K562 (cell line): Measurements from ENCODE around the gene SLCO2A1. TPM values are rescaled to one million over a fixed set of nuclear protein-coding genes. Genes with fewer than 3 reads are reported as not detected.

Source experiments
- ATAC-seq: fragments of 200-7000 bp; cut with Tn5 transposase; 3 replicates; pipeline ENCODE4 v1.9.1; 2020; ENCODE audit warnings: moderate library complexity
- BruUV-seq: library from RNA; stranded (reverse); fragments of 400-500 nt; replicated peaks from 2 replicates; lab custom pipeline; 2021; lab: Mats Ljungman, UMichigan
- CTCF ChIA-PET: fragments of 300-600 bp; formaldehyde crosslinking; extraction: SDS; loops from one replicate; lab custom pipeline; 2021; ENCODE audit warnings: low intra/inter-chr PET ratio; lab: Yijun Ruan, JAX
- POLR2A ChIA-PET: fragments of 300-600, 350-650 bp; sonication (Branson Sonifier 250); formaldehyde crosslinking; extraction: SDS; loops from one replicate; lab custom pipeline; 2021; ENCODE audit warnings: antibody characterized with exemption, inconsistent platforms; lab: Yijun Ruan, JAX
- DNase-seq, 4 experiments: peaks; one replicate each; pipeline versions ENCODE4 v3.0.0 to v3.0.0-alpha.2; 2011 to 2018; ENCODE audit warnings: low spot score in 3 of 4, mixed read lengths in 3 of 4; ENCODE audit errors: extremely low read depth in 1 of 4
- FAIRE-seq: peaks from 2 replicates; lab custom pipeline; 2011; peaks lifted over from hg19 to GRCh38; lab: Jason Lieb, UNC
- H2AFZ ChIP-seq: 2 replicates; pipeline ENCODE4 v1.6.0; 2011; ENCODE audit warnings: low read depth, low read length, control low read depth, inconsistent platforms
- H3K27ac ChIP-seq: fragments of 200-600 bp; 3 replicates; pipeline ENCODE4 v1.8.0; 2011; ENCODE audit warnings: low read depth, mild to moderate bottlenecking, control low read depth, inconsistent platforms, low read length, moderate library complexity, mixed read lengths; ENCODE audit errors: extremely low read depth
- H3K27me3 ChIP-seq, 2 experiments: fragments of 300-600 bp in 1 of 2; 2 replicates in 1 of 2; 3 replicates in 1 of 2; pipeline versions ENCODE4 v1.6.0 to v1.8.0; 2011; ENCODE audit warnings: inconsistent platforms in 2 of 2, low read length in 2 of 2, mild to moderate bottlenecking in 1 of 2, mixed read lengths in 1 of 2, moderate library complexity in 1 of 2; ENCODE audit not compliant: control insufficient read depth in 2 of 2, insufficient read depth in 2 of 2
- H3K36me3 ChIP-seq: fragments of 300-600 bp; 3 replicates; pipeline ENCODE4 v1.8.0; 2011; ENCODE audit warnings: mild to moderate bottlenecking, low read length, inconsistent platforms; ENCODE audit not compliant: control insufficient read depth, insufficient read depth
- H3K4me1 ChIP-seq, 2 experiments: fragments of 200-600 bp in 1 of 2; replicated peaks in 1 of 2; 2 replicates in 1 of 2; 3 replicates in 1 of 2; pipeline versions ENCODE4 v1.5.1 to v1.8.0; 2011; ENCODE audit warnings: inconsistent platforms in 2 of 2, low read length in 2 of 2, mild to moderate bottlenecking in 1 of 2, mixed read lengths in 1 of 2, moderate library complexity in 1 of 2; ENCODE audit not compliant: control insufficient read depth in 2 of 2, insufficient read depth in 2 of 2
- H3K4me2 ChIP-seq: 2 replicates; pipeline ENCODE4 v1.6.1; 2011; ENCODE audit warnings: low read length, control low read depth, inconsistent platforms, mixed read lengths; ENCODE audit not compliant: insufficient read depth
- H3K4me3 ChIP-seq: fragments of 200-600 bp; sonication (generic), shearing (Covaris generic); 2 replicates; pipeline ENCODE4 v1.5.1; 2016; ENCODE audit warnings: control low read depth, inconsistent platforms
- H3K79me2 ChIP-seq: fragments of 200-600 bp; 3 replicates; pipeline ENCODE4 v1.8.0; 2011; ENCODE audit warnings: low read length, inconsistent platforms; ENCODE audit not compliant: control insufficient read depth, insufficient read depth
- H3K9ac ChIP-seq, 2 experiments: 2 replicates each; pipeline versions ENCODE4 v1.6.0 to v1.6.1; 2011; ENCODE audit warnings: low read depth in 2 of 2, low read length in 2 of 2, control low read depth in 1 of 2, inconsistent platforms in 1 of 2, mild to moderate bottlenecking in 1 of 2, mixed read lengths in 1 of 2; ENCODE audit not compliant: insufficient read depth in 1 of 2
- H3K9me1 ChIP-seq: one replicate; pipeline ENCODE4 v1.6.0; 2011; ENCODE audit warnings: inconsistent platforms, mild to moderate bottlenecking, low read length, moderate library complexity; ENCODE audit not compliant: control insufficient read depth, insufficient read depth
- H3K9me3 ChIP-seq: replicated peaks from 2 replicates; pipeline ENCODE4 v1.5.1; 2011; ENCODE audit warnings: low read depth, low read length, inconsistent platforms; ENCODE audit not compliant: control insufficient read depth, insufficient read depth
- H4K20me1 ChIP-seq: replicated peaks from 2 replicates; pipeline ENCODE4 v1.6.1; 2011; ENCODE audit warnings: low read length, inconsistent platforms, mixed read lengths; ENCODE audit not compliant: control insufficient read depth, insufficient read depth
- CC2D1A ChIP-seq: fragments of 450-650 bp; IDR thresholded peaks from 2 replicates; pipeline ENCODE4 v1.6.1; 2017; ENCODE audit warnings: mild to moderate bottlenecking
- CREB3L1 ChIP-seq: fragments of 450-650 bp; IDR thresholded peaks from 2 replicates; pipeline ENCODE4 v1.6.1; 2014; ENCODE audit warnings: low read depth, mild to moderate bottlenecking, moderate library complexity, borderline replicate concordance
- CREBBP ChIP-seq: IDR thresholded peaks from one replicate; pipeline ENCODE4 v1.6.1; 2012; ENCODE audit warnings: low read depth, mild to moderate bottlenecking, control low read depth, inconsistent platforms, low read length
- CTCF ChIP-seq, 3 experiments: IDR thresholded peaks in 2 of 3; conservative IDR thresholded peaks in 1 of 3; 2 replicates each; pipeline ENCODE4 v1.5.1; 2011 to 2012; ENCODE audit warnings: low read length in 3 of 3, mild to moderate bottlenecking in 3 of 3, control low read depth in 2 of 3, improper control_type of control experiment in 1 of 3, inconsistent platforms in 1 of 3, low read depth in 1 of 3, mixed read lengths in 1 of 3, moderate library complexity in 1 of 3; ENCODE audit not compliant: insufficient read depth in 2 of 3
- EGR1 ChIP-seq: fragments of 450-650 bp; conservative IDR thresholded peaks from 2 replicates; pipeline ENCODE4 v1.6.1; 2017; ENCODE audit warnings: mild to moderate bottlenecking
- GABPB1 ChIP-seq: sonication (generic); formaldehyde crosslinking; IDR thresholded peaks from 2 replicates; pipeline ENCODE4 v1.8.0; 2022; ENCODE audit warnings: mild to moderate bottlenecking, missing genetic modification reagents
- KLF16 ChIP-seq: IDR thresholded peaks from 2 replicates; pipeline ENCODE4 v1.6.1; 2016; ENCODE audit warnings: antibody characterized with exemption
- MAX ChIP-seq: sonication (generic); formaldehyde crosslinking; IDR thresholded peaks from 2 replicates; pipeline ENCODE4 v1.9.0; 2022; ENCODE audit warnings: mild to moderate bottlenecking, missing genetic modification reagents
- NEUROD1 ChIP-seq: fragments of 150-350 bp; IDR thresholded peaks from 2 replicates; pipeline ENCODE4 v1.6.1; 2014; ENCODE audit warnings: borderline replicate concordance, low read length, low read depth; ENCODE audit not compliant: partially characterized antibody
- NUFIP1 ChIP-seq: fragments of 450-650 bp; IDR thresholded peaks from 2 replicates; pipeline ENCODE4 v1.6.1; 2018; ENCODE audit not compliant: partially characterized antibody
- POLR2B ChIP-seq: fragments of 450-650 bp; IDR thresholded peaks from 2 replicates; pipeline ENCODE4 v1.6.1; 2018; ENCODE audit warnings: low read depth; ENCODE audit not compliant: partially characterized antibody
- PTRF ChIP-seq: fragments of 450-650 bp; IDR thresholded peaks from 2 replicates; pipeline ENCODE4 v1.6.1; 2016; ENCODE audit warnings: mild to moderate bottlenecking, missing genetic modification characterization, missing compliant biosample characterization
- RB1 ChIP-seq: fragments of 450-650 bp; IDR thresholded peaks from 2 replicates; pipeline ENCODE4 v1.6.1; 2017; ENCODE audit warnings: low read depth, mild to moderate bottlenecking
- SIN3A ChIP-seq, 2 experiments: fragments of 150-350 bp in 1 of 2; IDR thresholded peaks; 2 replicates each; pipeline ENCODE4 v1.6.1; 2011 to 2016; ENCODE audit warnings: borderline replicate concordance in 2 of 2, low read depth in 2 of 2, low read length in 2 of 2, mild to moderate bottlenecking in 2 of 2, moderate library complexity in 2 of 2; ENCODE audit not compliant: control insufficient read depth in 1 of 2
- SMARCA5 ChIP-seq: fragments of 450-650 bp; IDR thresholded peaks from 2 replicates; pipeline ENCODE4 v1.6.1; 2016
- SPI1 ChIP-seq: IDR thresholded peaks from 2 replicates; pipeline ENCODE4 v1.6.1; 2011; ENCODE audit warnings: low read depth, low read length, control low read depth, borderline replicate concordance
- SRSF1 ChIP-seq: fragments of 200-400 bp; formaldehyde crosslinking; IDR thresholded peaks from 2 replicates; pipeline ENCODE4 v1.6.1; 2017; ENCODE audit warnings: mild to moderate bottlenecking, low read depth, low read length, moderate library complexity
- TAF7 ChIP-seq: fragments of 450-650 bp; IDR thresholded peaks from 2 replicates; pipeline ENCODE4 v1.6.1; 2016; ENCODE audit warnings: missing genetic modification characterization, missing compliant biosample characterization
- TRIM24 ChIP-seq, 2 experiments: fragments of 450-650 bp; IDR thresholded peaks; 2 replicates each; pipeline ENCODE4 v1.6.1; 2016
- ZEB2 ChIP-seq: fragments of 450-650 bp; IDR thresholded peaks from 2 replicates; pipeline ENCODE4 v1.6.1; 2016
- ZNF12 ChIP-seq: sonication (generic); formaldehyde crosslinking; IDR thresholded peaks from 2 replicates; pipeline ENCODE4 v1.4.0; 2020; ENCODE audit warnings: mild to moderate bottlenecking, missing genetic modification reagents
- ZNF175 ChIP-seq: fragments of 200-800 bp; sonication (Bioruptor generic); IDR thresholded peaks from 2 replicates; pipeline ENCODE4 v1.6.1; 2016; ENCODE audit warnings: low read depth, mild to moderate bottlenecking, missing genetic modification characterization, missing compliant biosample characterization
- WGBS: fragments of 100-300 bp; shearing (Covaris generic); methylation state at CpG from one replicate; pipeline ENCODE4 v1.1.6; 2016; ENCODE audit warnings: low coverage, mixed read lengths; ENCODE audit not compliant: insufficient coverage; ENCODE audit errors: missing lambda C conversion rate; 5-methylcytosine and 5-hydroxymethylcytosine counted together
- in situ Hi-C: fragments of 300-500 bp; cut with MboI; formaldehyde crosslinking; loops from 4 replicates; pipeline ENCODE4 v1.15.0; 2018; ENCODE audit warnings: inconsistent platforms, mixed read lengths
- intact Hi-C: fragments of 100-400 bp; cut with micrococcal nuclease; formaldehyde crosslinking; loops from 2 replicates; pipeline ENCODE4 v1.14.2; 2022
- polyA plus RNA-seq, 8 experiments: library from polyadenylated mRNA; depleted of rRNA in 4 of 8; stranded (reverse) in 5 of 8; unstranded in 3 of 8; fragments of >200 nt; fragmentation: Nextera tagmentation in 2 of 8; fragmentation: Illumina TruSeq in 1 of 8; extraction: Ambion mirVana in 2 of 8; extraction: Trizol in 1 of 8; gene quantifications; 2 replicates each; pipeline versions ENCODE4 v1.2.1 to v1.2.3, GENCODE V29; 2011 to 2014; ENCODE audit warnings: inconsistent platforms in 1 of 8, missing spikeins in 1 of 8
- total RNA-seq, 7 experiments: library from RNA; depleted of rRNA in 6 of 7; stranded (reverse); fragments of >200 nt in 6 of 7; fragmentation: Illumina TruSeq in 2 of 7; extraction: Trizol in 2 of 7; gene quantifications; 2 replicates each; pipeline versions ENCODE4 v1.2.1 to v1.2.3, GENCODE V29; 2011 to 2021; ENCODE audit warnings: low replicate concordance in 1 of 7

SLCO2A1 gene
- total and polyA plus RNA-seq, 9 of the 15 experiments (the other 6 are each of a cell fraction or from before 2014, with no cell fraction given): 0.16 to 1.0 TPM; not detected in 7

- no peak for TF ChIP-seq CTCF (IDR thresholded peaks at IDR 0.05 in 2 of 3, conservative IDR thresholded peaks at IDR 0.05 in 1 of 3; ENCODE audit: insufficient read depth in 2 of 3, low read depth in 1 of 3, low read length in 3 of 3)
- no peak for TF ChIP-seq TAF7
- TF ChIP-seq KLF16: no peak
- TF ChIP-seq ZNF175 (CRISPR knock-in tag): no peak
- no peak for TF ChIP-seq TRIM24 (IDR thresholded peaks at IDR 0.05)
- no peak for TF ChIP-seq EGR1
- no peak for TF ChIP-seq NEUROD1
- TF ChIP-seq SRSF1: no peak
Measured at GRCh38 chr3:133996996-133997395, 32.7 kb downstream of the SLCO2A1 start (continued).

- no peaks in the 10 kb centered on the region for H3K9me1 ChIP-seq
- H3K27me3 ChIP-seq: peaks cover 8 to 54% of the 10 kb centered on the region in 2 experiments; a peak in 4 of 5 replicates
- no peak overlapping the region for H3K4me3 ChIP-seq
- no peaks in the 10 kb centered on the region for H3K9me3 ChIP-seq
- H3K4me2 ChIP-seq: no peak overlapping the region
- H4K20me1 ChIP-seq: 0 out of 2 replicates have a peak, but pooled peaks cover 3% of the 10 kb centered on the region
- no peak for ATAC-seq
- H3K9ac ChIP-seq: no peak overlapping the region
- ChIA-PET POLR2A (interaction anchor here (0.6 to 1.1 kb wide), 2 partner anchors 14 to 41 kb away, joined by 3 to 4 read pairs; no protein-coding TSS in a partner anchor), CTCF (no interaction called here)
- no peaks in the 10 kb centered on the region for H3K36me3 ChIP-seq
- H3K4me1 ChIP-seq: no peaks in the 10 kb centered on the region; a peak in 1 of 5 replicates
- no peak for DNase-seq
- no peak overlapping the region for H3K27ac ChIP-seq
- FAIRE-seq: no peak
- BruUV-seq: no TSS peak
- H2AFZ ChIP-seq: no peak overlapping the region
- intact Hi-C loops: no loop called here
- in situ Hi-C loops: no loop called here
- no peaks in the 10 kb centered on the region for H3K79me2 ChIP-seq
- 0% methylated on average over 8 of the region's 12 CpGs for WGBS
- no peak for TF ChIP-seq NUFIP1
- TF ChIP-seq GABPB1 (CRISPR knock-in tag): no peak
- TF ChIP-seq SIN3A (IDR thresholded peaks at IDR 0.05; ENCODE audit: borderline replicate concordance in 2 of 2, control insufficient read depth in 1 of 2, low read depth in 2 of 2, low read length in 2 of 2): no peak
- no peak for TF ChIP-seq SMARCA5
- no peak for TF ChIP-seq POLR2B
- TF ChIP-seq ZNF12 (CRISPR knock-in tag): no peak
- TF ChIP-seq CREBBP: no peak
- TF ChIP-seq ZEB2: no peak
- TF ChIP-seq RB1: no peak
- no peak for TF ChIP-seq SPI1
- no peak for TF ChIP-seq CC2D1A
- TF ChIP-seq CREB3L1: no peak
- no peak for TF ChIP-seq MAX (CRISPR knock-in tag)
- no peak for TF ChIP-seq PTRF (tag)
Measured at GRCh38 chr3:133996251-133996661, 33.5 kb downstream of the SLCO2A1 start.
